NK-92 (cell line): ENCODE results near the gene VSTM5.
"Not testable (repeated sequence)": the region's sequence is repeated elsewhere in the genome, so short reads cannot be mapped to it uniquely, and the experiment has no call there.

Experiments
- DNase-seq: peaks from one replicate; lab custom pipeline; 2025; ENCODE audit not compliant: unreplicated experiment; lab: John Stamatoyannopoulos, UW

Gene VSTM5

GRCh38 chr11:93801366-93801765, 49.1 kb downstream of the VSTM5 start:
- DNase-seq, result no peak

DNA sequence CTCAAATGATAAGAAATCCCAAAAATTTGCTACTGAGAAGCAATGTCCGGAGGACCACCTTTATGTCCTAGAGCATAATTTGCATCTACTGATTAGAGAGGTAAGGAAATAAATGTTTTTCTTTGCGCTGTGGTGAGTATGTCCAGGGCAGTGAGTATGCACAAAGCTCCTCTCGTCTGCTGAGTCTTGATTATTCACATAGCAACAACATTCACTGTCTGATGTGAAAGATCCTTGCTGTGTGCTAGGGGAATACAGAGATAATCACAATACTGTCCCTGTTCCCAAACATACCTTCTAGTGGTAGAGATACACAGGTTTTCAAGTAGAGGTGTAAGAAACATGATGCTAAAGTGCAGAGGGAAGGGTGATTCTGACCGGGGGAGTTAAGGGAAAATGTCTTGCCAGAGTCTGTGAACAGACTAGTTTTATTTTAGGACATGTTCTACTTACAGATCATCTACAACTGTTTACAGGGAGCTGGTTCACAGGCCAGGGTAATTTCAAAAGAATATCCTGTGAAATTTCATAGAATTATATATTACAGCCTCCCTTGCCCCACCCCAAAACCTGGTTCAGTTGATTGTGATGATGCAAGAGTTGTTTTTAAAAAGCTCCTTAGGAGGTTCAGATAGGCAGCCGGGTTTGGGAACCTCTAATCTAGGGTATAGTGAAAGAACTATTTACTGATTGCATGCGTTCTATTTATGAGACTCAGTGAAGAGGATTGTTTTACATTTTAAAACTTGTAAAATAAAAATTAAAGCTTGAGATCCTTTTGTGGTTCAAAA, 53.8 kb downstream of the VSTM5 start:
- no peak for DNase-seq

DNA sequence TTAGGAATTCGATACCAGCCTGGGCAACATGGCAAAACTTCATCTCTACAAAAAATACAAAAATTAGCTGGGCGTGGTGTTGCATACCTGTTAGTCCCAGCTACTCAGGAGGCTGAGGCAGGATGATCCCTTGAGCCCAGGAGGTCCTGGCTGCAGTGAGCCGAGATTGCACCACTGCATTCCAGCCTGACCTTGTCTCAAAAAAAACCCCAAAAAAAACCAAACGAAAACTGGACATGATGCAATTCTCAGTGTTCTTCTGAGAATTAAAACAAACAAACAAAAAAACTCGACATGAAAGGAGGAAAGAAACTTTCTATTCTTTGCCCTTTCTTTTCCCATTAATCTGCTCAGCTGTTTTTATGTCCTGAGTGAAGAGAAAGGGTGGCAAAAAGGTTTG, 58.9 kb downstream of the VSTM5 start:
- no peak for DNase-seq

GRCh38 chr11:93784935-93785360, 65.5 kb downstream of the VSTM5 start:
- no peak for DNase-seq

DNA sequence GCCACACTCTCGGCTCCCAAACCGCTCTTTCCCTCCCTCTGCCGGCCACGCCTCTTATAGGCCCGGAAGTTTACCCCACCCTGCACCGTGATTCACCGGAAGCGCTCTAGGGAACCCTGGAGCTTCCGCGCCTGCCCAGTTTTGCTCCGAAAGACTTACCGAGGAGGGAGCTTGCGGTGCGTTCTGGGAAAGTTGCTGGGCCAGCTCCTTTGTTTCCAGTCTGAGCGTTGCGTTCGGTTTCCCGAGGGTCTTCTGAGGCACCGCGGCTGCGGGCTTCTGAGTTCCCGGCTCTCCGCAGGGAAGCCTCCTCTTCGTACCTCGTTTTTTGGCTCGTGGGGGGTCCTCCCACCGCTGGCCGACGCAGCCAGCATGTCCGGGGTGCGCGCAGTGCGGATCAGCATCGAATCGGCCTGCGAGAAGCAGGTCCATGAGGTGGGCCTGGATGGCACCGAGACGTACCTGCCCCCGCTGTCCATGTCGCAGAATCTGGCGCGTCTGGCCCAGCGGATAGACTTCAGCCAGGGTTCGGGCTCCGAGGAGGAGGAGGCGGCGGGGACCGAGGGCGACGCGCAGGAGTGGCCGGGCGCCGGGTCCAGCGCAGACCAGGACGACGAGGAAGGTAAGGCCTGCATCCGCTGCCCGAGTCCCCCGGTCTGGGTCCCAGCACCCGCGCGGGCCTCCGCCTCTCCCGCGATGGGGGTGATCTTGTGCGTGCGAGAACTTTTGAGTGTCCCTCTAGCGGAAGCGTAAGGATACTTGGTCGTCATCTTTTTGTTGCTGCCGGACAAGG, 66.1 kb downstream of the VSTM5 start, which contains the start of gene MED17:
Gene MED17, plus strand, starts transcription at position 138 of the 790 bp plus-strand sequence. Its CDS starts 232 bp downstream, at position 370.
- DNase-seq, result peak; percentile 48

GRCh38 chr11:93783765-93784144, 66.7 kb downstream of the VSTM5 start:
- DNase-seq, result no peak

DNA sequence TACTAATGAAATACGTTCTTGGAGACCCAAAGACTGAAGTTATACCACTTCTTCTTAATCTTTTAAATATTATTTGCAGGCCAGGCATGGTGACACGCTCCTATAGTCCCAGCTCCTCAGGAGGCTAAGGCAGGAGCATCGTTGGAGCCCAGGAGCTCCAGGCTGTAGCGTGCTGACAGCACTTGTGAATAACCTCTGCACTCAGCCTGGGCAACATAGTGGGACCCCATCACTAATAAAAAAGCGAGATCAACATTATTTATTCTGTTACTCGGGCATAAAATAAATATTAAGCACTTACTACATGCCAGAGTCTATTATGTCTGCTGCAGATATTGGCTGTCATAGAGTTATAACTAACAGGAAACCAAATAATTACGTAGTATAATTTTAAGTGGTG, 67.1 kb downstream of the VSTM5 start:
- DNase-seq, result no peak

GRCh38 chr11:93775289-93775688, 75.1 kb downstream of the VSTM5 start:
- no peak for DNase-seq

DNA sequence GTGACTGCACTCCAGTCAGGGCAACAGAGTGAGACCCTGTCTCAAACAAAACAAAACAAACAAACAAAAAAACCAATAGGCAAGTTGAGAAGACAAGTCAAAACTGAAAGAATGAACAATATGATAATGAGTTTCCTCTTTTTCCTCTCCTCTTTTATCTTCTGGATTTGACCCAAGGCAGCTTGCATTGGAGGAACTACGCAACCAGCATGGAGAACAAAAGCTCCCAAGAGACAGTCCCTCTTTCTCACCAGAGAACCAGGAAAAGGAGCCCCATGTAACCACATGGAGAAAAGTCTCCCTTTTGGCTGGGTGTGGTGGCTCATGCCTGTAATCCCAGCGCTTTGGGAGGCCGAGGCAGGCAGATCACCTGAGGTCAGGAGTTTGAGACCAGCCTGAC, 75.9 kb downstream of the VSTM5 start:
- not testable (repeated sequence) for DNase-seq

DNA sequence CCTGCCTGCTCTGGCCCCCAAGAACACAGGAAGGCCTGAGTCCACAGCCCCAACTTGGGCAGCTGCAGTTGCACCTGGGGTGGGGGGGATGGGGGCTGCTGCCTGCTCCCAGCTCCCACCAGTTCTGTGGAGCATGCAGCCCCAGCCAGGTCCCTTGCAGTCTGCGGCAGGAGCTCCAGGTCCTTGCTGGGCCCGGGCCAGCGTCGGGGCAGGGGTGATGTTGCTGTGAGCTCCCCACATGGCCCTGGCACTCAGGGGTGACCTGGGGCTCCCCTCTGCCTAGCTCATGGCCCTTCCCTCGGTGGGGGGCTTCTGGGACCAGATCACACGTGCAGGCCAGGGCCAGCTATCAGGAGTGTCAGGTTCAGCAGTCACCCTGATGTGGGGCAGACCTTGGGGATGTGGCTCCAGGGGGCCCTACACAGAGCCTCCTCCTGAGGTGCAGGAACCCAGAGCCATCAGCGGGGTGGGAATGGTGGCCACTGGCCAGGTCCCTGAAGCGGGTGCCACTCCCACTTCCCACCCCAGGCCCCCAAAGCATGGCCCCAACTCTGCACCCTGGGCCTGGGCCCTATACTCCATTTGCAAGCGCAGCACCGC, 76.7 kb downstream of the VSTM5 start:
- DNase-seq, result no peak

DNA sequence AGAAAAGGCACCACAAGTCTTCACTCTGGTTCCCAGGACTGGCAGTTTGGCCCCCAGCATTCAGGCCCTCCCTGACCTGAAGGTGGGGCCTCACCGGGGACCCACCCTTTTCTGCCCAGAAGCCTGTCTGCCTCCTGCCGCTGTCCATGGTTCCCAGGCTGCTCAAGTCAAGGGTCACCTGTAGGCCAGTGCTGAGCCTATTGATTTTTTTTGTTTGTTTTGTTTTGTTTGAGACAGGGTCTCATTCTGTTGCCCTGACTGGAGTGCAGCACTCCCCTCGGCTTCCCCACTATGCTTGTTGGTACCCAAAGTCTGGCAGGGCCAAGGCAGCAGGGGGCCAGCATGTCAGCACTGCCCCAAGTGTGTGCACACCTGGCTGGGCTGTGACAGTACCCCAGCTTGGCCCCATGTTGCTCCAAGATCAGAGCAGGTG, 77.4 kb downstream of the VSTM5 start:
- DNase-seq, result no peak

DNA sequence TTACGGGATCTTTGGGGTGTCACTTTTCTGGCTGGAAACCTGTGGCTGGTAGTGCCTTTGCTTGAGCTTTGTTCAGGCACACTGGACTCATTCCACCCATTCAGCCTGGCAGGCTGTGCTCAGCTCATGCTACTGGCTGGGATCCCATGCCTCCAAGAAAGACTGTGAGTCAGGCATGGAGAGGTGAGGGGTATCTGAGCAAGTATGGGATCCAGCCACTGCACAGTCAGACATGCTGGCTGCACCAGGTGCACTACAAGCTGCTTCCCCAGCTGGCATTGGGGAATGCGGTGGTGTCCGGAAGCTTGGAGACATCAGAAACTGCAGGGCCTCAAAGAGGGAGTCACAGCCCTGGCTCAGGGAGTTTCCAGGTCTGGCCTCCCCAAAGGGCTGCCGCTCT, 78.3 kb downstream of the VSTM5 start:
- DNase-seq, result no peak

- no peak for DNase-seq
These were observed 80.3 kb downstream of the VSTM5 start for GRCh38 chr11:93770160-93770559.
